ENCODE data around the gene TXNDC11. TPM values are rescaled to one million over a fixed set of nuclear protein-coding genes. Genes with fewer than 3 reads are reported as not detected.
"Not testable (repeated sequence)": the region's sequence is repeated elsewhere in the genome, so short reads cannot be mapped to it uniquely, and the experiment has no call there.

The TXNDC11 gene
- polyA plus RNA-seq, 1 donor (not counting 4 experiments of a cell fraction or from before 2014, with no cell fraction given) = 35.9 TPM

- H3K4me3 ChIP-seq (ENCODE audit: control insufficient read depth in 2 of 3, extremely low read depth in 1 of 3, insufficient read depth in 2 of 3, low read depth in 1 of 3, low read length in 3 of 3); dilution Hi-C loops (cut with MboI; ENCODE audit: extremely low pct_ligation_motif_present, low sequenced_read_pairs); FAIRE-seq; DNase-seq (ENCODE audit: low read depth, low spot score); H3K9me3 ChIP-seq (ENCODE audit: control insufficient read depth, low read depth, low read length); H3K9ac ChIP-seq (ENCODE audit: control insufficient read depth, extremely low read depth, insufficient read depth, low read length); H2AFZ ChIP-seq (ENCODE audit: control insufficient read depth, low read length); H3K4me2 ChIP-seq (ENCODE audit: control insufficient read depth, extremely low read depth, insufficient read depth, low read depth, low read length); H3K36me3 ChIP-seq (ENCODE audit: control insufficient read depth in 2 of 2, extremely low read depth in 1 of 2, insufficient read depth in 2 of 2, low read length in 2 of 2); H3K9me1 ChIP-seq (ENCODE audit: control insufficient read depth, extremely low read depth, insufficient read depth, low read length); H3K27me3 ChIP-seq (ENCODE audit: control insufficient read depth, extremely low read depth, insufficient read depth, low read length); H4K20me1 ChIP-seq (ENCODE audit: control insufficient read depth, extremely low read depth, insufficient read depth, low read length): not testable (repeated sequence)
- H3K79me2 ChIP-seq (ENCODE audit: control insufficient read depth, insufficient read depth, low read length) = peaks cover 71% of the 10 kb centered on the region
- peak overlapping the region; percentile 18 for H3K27ac ChIP-seq (ENCODE audit: control insufficient read depth, insufficient read depth, low read length)
- peaks cover 35% of the 10 kb centered on the region for H3K4me1 ChIP-seq (ENCODE audit: control insufficient read depth, extremely low read depth, insufficient read depth, low read length)
Measured at GRCh38 chr16:11784381-11784780, 41.7 kb upstream of the TXNDC11 start.

- Histone ChIP-seq H3K4me2 (ENCODE audit: control insufficient read depth, extremely low read depth, insufficient read depth, low read depth, low read length) (peak overlapping the region; percentile 88), H3K79me2 (ENCODE audit: control insufficient read depth, insufficient read depth, low read length) (peaks cover 69% of the 10 kb centered on the region), H3K27ac (ENCODE audit: control insufficient read depth, insufficient read depth, low read length) (peak overlapping the region; percentile 93), H3K4me1 (ENCODE audit: control insufficient read depth, extremely low read depth, insufficient read depth, low read length) (peaks cover 35% of the 10 kb centered on the region), H3K4me3 (ENCODE audit: control insufficient read depth in 2 of 3, extremely low read depth in 1 of 3, insufficient read depth in 2 of 3, low read depth in 1 of 3, low read length in 3 of 3) (peak overlapping the region in 2 of 3 experiments; percentile 52 to 58), H3K27me3 (ENCODE audit: control insufficient read depth, extremely low read depth, insufficient read depth, low read length) (no peaks in the 10 kb centered on the region), H3K9me3 (ENCODE audit: control insufficient read depth, low read depth, low read length) (no peaks in the 10 kb centered on the region), H2AFZ (ENCODE audit: control insufficient read depth, low read length) (no peak overlapping the region), H3K9ac (ENCODE audit: control insufficient read depth, extremely low read depth, insufficient read depth, low read length) (peak overlapping the region; percentile 73), H4K20me1 (ENCODE audit: control insufficient read depth, extremely low read depth, insufficient read depth, low read length) (peaks cover 3% of the 10 kb centered on the region), H3K9me1 (ENCODE audit: control insufficient read depth, extremely low read depth, insufficient read depth, low read length) (no peaks in the 10 kb centered on the region), H3K36me3 (ENCODE audit: control insufficient read depth in 2 of 2, extremely low read depth in 1 of 2, insufficient read depth in 2 of 2, low read length in 2 of 2) (peaks cover 0 to 13% of the 10 kb centered on the region in 2 experiments)
- TF ChIP-seq EZH2 (IDR thresholded peaks at IDR 0.05; ENCODE audit: low read length) = no peak
- dilution Hi-C loops (cut with MboI; ENCODE audit: extremely low pct_ligation_motif_present, low sequenced_read_pairs) = no loop called here
- no peak for FAIRE-seq
- no peak for DNase-seq (ENCODE audit: low read depth, low spot score)
Measured at GRCh38 chr16:11784038-11784369, 41.3 kb upstream of the TXNDC11 start.

- dilution Hi-C loops (cut with MboI; ENCODE audit: extremely low pct_ligation_motif_present, low sequenced_read_pairs) = no loop called here
- peaks cover 3% of the 10 kb centered on the region for H4K20me1 ChIP-seq (ENCODE audit: control insufficient read depth, extremely low read depth, insufficient read depth, low read length)
- FAIRE-seq = peak; percentile 43
- no peaks in the 10 kb centered on the region for H3K27me3 ChIP-seq (ENCODE audit: control insufficient read depth, extremely low read depth, insufficient read depth, low read length)
- no peaks in the 10 kb centered on the region for H3K9me1 ChIP-seq (ENCODE audit: control insufficient read depth, extremely low read depth, insufficient read depth, low read length)
- H3K4me1 ChIP-seq (ENCODE audit: control insufficient read depth, extremely low read depth, insufficient read depth, low read length) = peaks cover 35% of the 10 kb centered on the region
- no peaks in the 10 kb centered on the region for H3K9me3 ChIP-seq (ENCODE audit: control insufficient read depth, low read depth, low read length)
- H3K9ac ChIP-seq (ENCODE audit: control insufficient read depth, extremely low read depth, insufficient read depth, low read length) = peak overlapping the region; percentile 73
- DNase-seq (ENCODE audit: low read depth, low spot score) = no peak
- peaks cover 64% of the 10 kb centered on the region for H3K79me2 ChIP-seq (ENCODE audit: control insufficient read depth, insufficient read depth, low read length)
- peaks cover 0 to 13% of the 10 kb centered on the region in 2 experiments for H3K36me3 ChIP-seq (ENCODE audit: control insufficient read depth in 2 of 2, extremely low read depth in 1 of 2, insufficient read depth in 2 of 2, low read length in 2 of 2)
- no peak for TF ChIP-seq CTCF (optimal IDR thresholded peaks at IDR 0.05 in 1 of 3, IDR thresholded peaks at IDR 0.05 in 1 of 3, conservative IDR thresholded peaks at IDR 0.05 in 1 of 3; ENCODE audit: extremely low read depth in 1 of 3, insufficient read depth in 2 of 3, low read length in 3 of 3)
- TF ChIP-seq EZH2 (IDR thresholded peaks at IDR 0.05; ENCODE audit: low read length) = no peak
- peak overlapping the region; percentile 42 for H2AFZ ChIP-seq (ENCODE audit: control insufficient read depth, low read length)
- peak overlapping the region; percentile 93 for H3K27ac ChIP-seq (ENCODE audit: control insufficient read depth, insufficient read depth, low read length)
- H3K4me3 ChIP-seq (ENCODE audit: control insufficient read depth in 2 of 3, extremely low read depth in 1 of 3, insufficient read depth in 2 of 3, low read depth in 1 of 3, low read length in 3 of 3) = peak overlapping the region in 2 of 3 experiments; percentile 52 to 58
- peak overlapping the region; percentile 88 for H3K4me2 ChIP-seq (ENCODE audit: control insufficient read depth, extremely low read depth, insufficient read depth, low read depth, low read length)
Measured at GRCh38 chr16:11783319-11784037, 40.8 kb upstream of the TXNDC11 start.
